ENCODE measurements around the gene C15orf39.
"Not testable (repeated sequence)": the region's sequence is repeated elsewhere in the genome, so short reads cannot be mapped to it uniquely, and the experiment has no call there.

C15orf39 gene

GRCh38 chr15:75212200-75212858 is 10.6 kb downstream of the C15orf39 start:
- no peak for DNase-seq (ENCODE audit: low read depth)

GRCh38 chr15:75213212-75213767 is 11.6 kb downstream of the C15orf39 start:
- no peak for DNase-seq (ENCODE audit: low read depth)

- DNase-seq (ENCODE audit: low read depth), result no peak
These were observed 12.1 kb downstream of the C15orf39 start for GRCh38 chr15:75213768-75214221.

GRCh38 chr15:75214293-75215096 is 12.8 kb downstream of the C15orf39 start:
- no peak for DNase-seq (ENCODE audit: low read depth)

- DNase-seq (ENCODE audit: low read depth), result no peak
These were observed 13.7 kb downstream of the C15orf39 start for GRCh38 chr15:75215107-75216004.

GRCh38 chr15:75217012-75217411 is 15.3 kb downstream of the C15orf39 start:
- DNase-seq (ENCODE audit: low read depth), result no peak

- DNase-seq (ENCODE audit: low read depth), result not testable (repeated sequence)
These were observed 15.9 kb downstream of the C15orf39 start for GRCh38 chr15:75217574-75217973.

GRCh38 chr15:75219507-75219929 is 17.8 kb downstream of the C15orf39 start:
- DNase-seq (ENCODE audit: low read depth), result not testable (repeated sequence)

GRCh38 chr15:75223688-75224087 is 22.0 kb downstream of the C15orf39 start:
- no peak for DNase-seq (ENCODE audit: low read depth)

- no peak for DNase-seq (ENCODE audit: low read depth)
These were observed 22.6 kb downstream of the C15orf39 start for GRCh38 chr15:75224281-75224680.

GRCh38 chr15:75225102-75225836 is 23.6 kb downstream of the C15orf39 start:
- DNase-seq (ENCODE audit: low read depth), result not testable (repeated sequence)

- no peak for DNase-seq (ENCODE audit: low read depth)
These were observed 24.5 kb downstream of the C15orf39 start for GRCh38 chr15:75225951-75226732.

GRCh38 chr15:75227112-75227511 is 25.4 kb downstream of the C15orf39 start:
- not testable (repeated sequence) for DNase-seq (ENCODE audit: low read depth)

- no peak for DNase-seq (ENCODE audit: low read depth)
These were observed 26.1 kb downstream of the C15orf39 start for GRCh38 chr15:75227663-75228280.

GRCh38 chr15:75228787-75229186 is 27.1 kb downstream of the C15orf39 start:
- no peak for DNase-seq (ENCODE audit: low read depth)

- DNase-seq (ENCODE audit: low read depth), result no peak
These were observed 27.7 kb downstream of the C15orf39 start for GRCh38 chr15:75229191-75230015.

- no peak for DNase-seq (ENCODE audit: low read depth)
These were observed 28.3 kb downstream of the C15orf39 start for GRCh38 chr15:75230016-75230343.

- no peak for DNase-seq (ENCODE audit: low read depth)
These were observed 29.1 kb downstream of the C15orf39 start for GRCh38 chr15:75230551-75231371.

Data from iris pigment epithelial cell (primary cell).